ENCODE data around the gene LCE7A.

The LCE7A gene

GRCh38 chr1:152902636-152903035 is 42.8 kb downstream of the LCE7A start:
- Histone ChIP-seq H3K36me3 (ENCODE audit: control insufficient read depth, insufficient read depth, low read length) (no peaks in the 10 kb centered on the region), H3K27me3 (ENCODE audit: control insufficient read depth, insufficient read depth, low read length) (no peaks in the 10 kb centered on the region), H3K9me3 (ENCODE audit: control insufficient read depth, insufficient read depth, low read length) (peaks cover 89% of the 10 kb centered on the region), H3K4me1 (ENCODE audit: control insufficient read depth, insufficient read depth, low read length) (no peaks in the 10 kb centered on the region), H3K9ac (ENCODE audit: low read depth, low read length) (no peak overlapping the region), H3K4me3 (ENCODE audit: low read depth, low read length) (no peak overlapping the region; the same call in 1 of the 2 replicates), H3K27ac (ENCODE audit: low read depth, low read length) (no peak overlapping the region)

GRCh38 chr1:152904688-152905440 is 45.1 kb downstream of the LCE7A start:
- H3K27me3 ChIP-seq (ENCODE audit: control insufficient read depth, insufficient read depth, low read length): no peaks in the 10 kb centered on the region

GRCh38 chr1:152906023-152906565 is 46.3 kb downstream of the LCE7A start:
- H3K4me1 ChIP-seq (ENCODE audit: control insufficient read depth, insufficient read depth, low read length): no peaks in the 10 kb centered on the region
- H3K9ac ChIP-seq (ENCODE audit: low read depth, low read length): no peak overlapping the region
- peaks cover 93% of the 10 kb centered on the region for H3K9me3 ChIP-seq (ENCODE audit: control insufficient read depth, insufficient read depth, low read length)
- H3K27me3 ChIP-seq (ENCODE audit: control insufficient read depth, insufficient read depth, low read length): no peaks in the 10 kb centered on the region
- no peak overlapping the region for H3K4me3 ChIP-seq (ENCODE audit: low read depth, low read length)
- H3K27ac ChIP-seq (ENCODE audit: low read depth, low read length): no peak overlapping the region
- no peaks in the 10 kb centered on the region for H3K36me3 ChIP-seq (ENCODE audit: control insufficient read depth, insufficient read depth, low read length)

More at GRCh38 chr1:152904688-152905440, 45.1 kb downstream of the LCE7A start:
- Histone ChIP-seq H3K4me3 (ENCODE audit: low read depth, low read length) (no peak overlapping the region), H3K4me1 (ENCODE audit: control insufficient read depth, insufficient read depth, low read length) (no peaks in the 10 kb centered on the region), H3K9ac (ENCODE audit: low read depth, low read length) (no peak overlapping the region), H3K36me3 (ENCODE audit: control insufficient read depth, insufficient read depth, low read length) (no peaks in the 10 kb centered on the region), H3K9me3 (ENCODE audit: control insufficient read depth, insufficient read depth, low read length) (peaks cover 91% of the 10 kb centered on the region), H3K27ac (ENCODE audit: low read depth, low read length) (no peak overlapping the region)

GRCh38 chr1:152907686-152908601 is 48.1 kb downstream of the LCE7A start, which contains the start of gene IVL:
TSS of gene IVL (plus strand) at chr1:152908546. CDS start at chr1:152909798, 1,252 bp downstream.
- H3K27me3 ChIP-seq (ENCODE audit: control insufficient read depth, insufficient read depth, low read length): no peaks in the 10 kb centered on the region
- H3K9ac ChIP-seq (ENCODE audit: low read depth, low read length): no peak within 1 kb of the TSS
- no peaks in the 10 kb centered on the region for H3K4me1 ChIP-seq (ENCODE audit: control insufficient read depth, insufficient read depth, low read length)
- H3K4me3 ChIP-seq (ENCODE audit: low read depth, low read length): no peak within 1 kb of the TSS
- no peak within 1 kb of the TSS for H3K27ac ChIP-seq (ENCODE audit: low read depth, low read length)
- peaks cover 92% of the 10 kb centered on the region for H3K9me3 ChIP-seq (ENCODE audit: control insufficient read depth, insufficient read depth, low read length)
- H3K36me3 ChIP-seq (ENCODE audit: control insufficient read depth, insufficient read depth, low read length): no peaks in the 10 kb centered on the region

GRCh38 chr1:152909206-152909605 is 49.4 kb downstream of the LCE7A start:
- no peaks in the 10 kb centered on the region for H3K27me3 ChIP-seq (ENCODE audit: control insufficient read depth, insufficient read depth, low read length)
- H3K27ac ChIP-seq (ENCODE audit: low read depth, low read length): no peak overlapping the region
- H3K4me3 ChIP-seq (ENCODE audit: low read depth, low read length): no peak overlapping the region
- H3K9ac ChIP-seq (ENCODE audit: low read depth, low read length): no peak overlapping the region
- H3K9me3 ChIP-seq (ENCODE audit: control insufficient read depth, insufficient read depth, low read length): peaks cover 91% of the 10 kb centered on the region
- H3K36me3 ChIP-seq (ENCODE audit: control insufficient read depth, insufficient read depth, low read length): no peaks in the 10 kb centered on the region
- H3K4me1 ChIP-seq (ENCODE audit: control insufficient read depth, insufficient read depth, low read length): no peaks in the 10 kb centered on the region
